Hepatocyte (in vitro differentiated cells): ENCODE results near the gene TUBD1.

Experiments used
- EZH2 ChIP-seq: fragments of 200-600 bp; sonication (generic); IDR thresholded peaks from 2 replicates; pipeline ENCODE4 v1.6.1; 2016; ENCODE audit warnings: antibody characterized with exemption, mild to moderate bottlenecking, borderline replicate concordance
- EZH2phosphoT487 ChIP-seq: fragments of 200-600 bp; sonication (generic); IDR thresholded peaks from one replicate; pipeline ENCODE4 v1.6.1; 2018; ENCODE audit warnings: antibody characterized with exemption, mild to moderate bottlenecking, low read depth, moderate library complexity; ENCODE audit not compliant: unreplicated experiment, severe bottlenecking
- TF ChIP-seq, protein P1 (sequence below): fragments of 200-600 bp; sonication (generic); IDR thresholded peaks from 2 replicates; pipeline ENCODE4 v1.5.1; 2016; ENCODE audit warnings: antibody characterized with exemption, mild to moderate bottlenecking; ENCODE audit not compliant: poor library complexity

DNA sequence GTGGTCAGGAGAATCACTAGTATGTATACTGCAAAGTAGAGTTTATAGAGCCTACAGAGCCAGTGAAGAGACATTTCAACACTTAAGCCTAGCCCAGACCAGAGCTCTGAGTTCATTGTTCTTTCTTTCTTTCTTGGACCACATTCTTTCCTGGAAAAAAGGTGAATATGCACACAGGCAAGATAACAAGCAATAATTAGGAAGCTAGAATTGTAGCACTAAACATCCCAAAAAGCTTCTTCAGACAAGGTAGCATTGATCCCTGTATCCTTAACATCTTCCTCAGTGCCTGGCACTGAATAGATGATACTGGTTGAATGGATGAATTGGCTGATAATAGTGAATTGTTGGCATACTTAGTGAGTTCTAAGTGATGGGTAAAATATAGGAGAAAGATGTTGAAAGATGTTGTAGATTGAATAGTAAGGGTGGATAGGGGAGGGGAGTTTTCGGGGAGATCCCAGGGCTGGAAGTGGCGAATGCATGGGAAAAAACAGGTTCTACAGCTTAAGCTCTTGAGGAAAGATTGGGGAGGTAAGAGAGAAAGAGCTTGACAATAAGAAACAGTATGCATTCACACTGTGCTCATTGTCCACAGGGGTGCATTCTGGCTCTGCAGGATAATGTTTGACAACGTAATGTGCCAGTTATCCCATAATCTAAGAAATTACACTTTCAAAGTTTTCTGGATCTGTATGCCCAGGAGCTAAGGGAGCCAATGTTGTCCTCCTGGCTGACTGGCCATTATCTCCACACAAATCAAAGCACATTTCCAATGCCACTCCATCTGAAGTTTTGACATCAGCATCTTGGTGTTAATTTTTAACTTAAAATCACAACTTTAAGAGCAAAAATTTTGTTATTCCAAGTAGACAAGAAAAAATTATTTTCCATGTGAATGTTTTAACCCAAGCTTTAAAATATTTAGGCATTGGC is 35.6 kb downstream of the TUBD1 start:
- TF ChIP-seq, protein P1, sequence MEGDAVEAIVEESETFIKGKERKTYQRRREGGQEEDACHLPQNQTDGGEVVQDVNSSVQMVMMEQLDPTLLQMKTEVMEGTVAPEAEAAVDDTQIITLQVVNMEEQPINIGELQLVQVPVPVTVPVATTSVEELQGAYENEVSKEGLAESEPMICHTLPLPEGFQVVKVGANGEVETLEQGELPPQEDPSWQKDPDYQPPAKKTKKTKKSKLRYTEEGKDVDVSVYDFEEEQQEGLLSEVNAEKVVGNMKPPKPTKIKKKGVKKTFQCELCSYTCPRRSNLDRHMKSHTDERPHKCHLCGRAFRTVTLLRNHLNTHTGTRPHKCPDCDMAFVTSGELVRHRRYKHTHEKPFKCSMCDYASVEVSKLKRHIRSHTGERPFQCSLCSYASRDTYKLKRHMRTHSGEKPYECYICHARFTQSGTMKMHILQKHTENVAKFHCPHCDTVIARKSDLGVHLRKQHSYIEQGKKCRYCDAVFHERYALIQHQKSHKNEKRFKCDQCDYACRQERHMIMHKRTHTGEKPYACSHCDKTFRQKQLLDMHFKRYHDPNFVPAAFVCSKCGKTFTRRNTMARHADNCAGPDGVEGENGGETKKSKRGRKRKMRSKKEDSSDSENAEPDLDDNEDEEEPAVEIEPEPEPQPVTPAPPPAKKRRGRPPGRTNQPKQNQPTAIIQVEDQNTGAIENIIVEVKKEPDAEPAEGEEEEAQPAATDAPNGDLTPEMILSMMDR = no peak
- TF ChIP-seq EZH2phosphoT487 (no peak), EZH2 (no peak)
